CD4-positive, alpha-beta T cell treated with Interleukin-2 at 100 ng/mL for 4 hours (primary cell): ENCODE results near the gene SYNDIG1.

Experiments
- DNase-seq: peaks from one replicate; pipeline ENCODE4 v3.0.0-alpha.2; 2020; ENCODE audit warnings: low spot score

The SYNDIG1 gene

DNA sequence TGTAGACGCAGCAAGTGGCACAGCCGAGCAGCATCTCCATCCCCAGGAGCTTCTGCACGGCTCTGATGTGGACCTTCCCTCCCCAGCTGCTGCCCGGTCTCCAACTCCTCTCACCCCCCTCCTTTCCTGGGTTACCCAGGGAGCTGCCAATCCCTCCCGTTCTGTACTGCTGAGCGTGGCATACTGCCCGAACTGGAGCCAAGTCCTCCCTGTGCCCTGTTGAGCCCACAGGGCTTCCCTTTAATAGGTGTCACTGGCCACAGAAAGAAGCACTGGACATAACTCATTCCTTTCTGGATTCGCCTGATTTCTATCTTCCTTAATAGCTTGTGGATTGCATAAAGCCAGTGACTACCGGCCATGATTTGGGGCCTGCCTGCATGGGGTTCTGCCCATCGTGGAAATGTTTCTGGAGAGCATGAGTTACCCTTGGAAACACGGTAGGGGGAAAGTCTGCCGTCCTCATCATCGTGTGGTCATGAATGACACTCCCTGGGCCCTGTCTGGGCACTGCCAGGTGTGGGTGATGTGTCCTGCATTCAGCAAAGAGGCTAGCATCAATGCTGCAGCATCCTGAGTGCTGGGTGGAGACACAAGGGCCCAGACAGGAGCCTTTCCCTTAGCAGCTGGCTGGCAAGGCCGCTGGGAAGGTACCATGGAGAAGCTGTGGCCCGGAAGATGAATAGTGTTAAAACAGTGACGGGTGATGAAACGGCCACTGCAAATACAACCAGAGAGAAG is 189.7 kb downstream of the SYNDIG1 start:
- no peak for DNase-seq

DNA sequence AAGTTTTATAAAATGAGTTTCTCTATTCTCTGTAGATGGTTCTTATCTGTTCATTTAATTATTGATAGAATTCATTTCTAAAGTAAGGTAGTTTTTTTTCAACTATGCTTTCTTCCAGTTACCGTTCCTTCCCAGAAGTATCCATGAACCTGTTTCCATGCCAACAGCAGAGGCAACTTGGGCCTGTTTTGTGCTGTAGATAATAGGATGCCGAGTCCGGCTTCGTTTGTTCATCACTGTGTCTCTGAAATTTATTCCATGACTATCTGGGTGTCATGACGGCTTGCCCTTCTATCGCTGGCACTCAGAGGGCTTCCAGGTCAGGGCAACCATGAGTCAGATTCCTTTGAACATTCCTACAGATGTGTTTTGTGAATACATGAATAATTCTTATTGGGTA is 190.4 kb downstream of the SYNDIG1 start:
- DNase-seq, result no peak

DNA sequence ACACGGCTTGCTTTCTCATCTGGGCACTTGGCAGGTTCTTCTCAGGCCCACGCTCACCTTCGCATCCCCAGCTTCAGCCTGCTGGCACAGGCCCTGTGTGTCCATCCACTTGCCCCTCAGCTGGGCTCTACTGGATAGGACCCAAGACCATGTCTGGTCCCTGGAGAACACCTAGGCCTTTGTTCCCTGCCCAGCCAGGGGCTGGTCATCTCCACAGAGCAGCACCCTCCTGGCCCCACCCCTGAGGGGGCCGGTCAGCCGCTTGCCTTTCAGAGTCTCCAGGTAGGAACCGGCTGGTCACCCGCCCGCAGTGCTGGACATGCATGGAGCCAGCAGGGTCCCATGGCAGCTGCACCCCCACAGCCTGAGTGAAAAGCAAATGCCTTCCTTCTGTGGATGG is 191.2 kb downstream of the SYNDIG1 start:
- no peak for DNase-seq

DNA sequence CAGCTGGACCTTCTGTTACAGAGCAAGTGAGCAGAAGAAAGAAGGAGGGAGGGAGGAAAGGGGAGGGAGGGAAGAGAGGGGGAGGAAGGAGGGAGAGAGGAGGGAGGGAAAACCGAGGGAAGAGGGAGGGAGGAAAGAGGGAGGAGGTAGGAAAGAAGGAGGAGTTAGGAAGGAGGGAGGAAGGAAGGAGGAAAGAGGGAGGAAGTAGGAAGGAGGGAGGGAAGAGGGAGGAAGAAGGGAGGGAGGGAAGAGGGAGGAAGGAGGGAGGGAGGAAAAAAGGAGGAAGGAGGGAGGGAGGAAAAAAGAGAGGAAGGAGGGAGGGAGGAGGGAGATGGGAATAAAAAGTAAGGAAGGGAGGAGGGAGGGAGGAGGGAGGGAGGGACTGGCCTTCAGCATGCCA is 191.8 kb downstream of the SYNDIG1 start:
- no peak for DNase-seq

DNA sequence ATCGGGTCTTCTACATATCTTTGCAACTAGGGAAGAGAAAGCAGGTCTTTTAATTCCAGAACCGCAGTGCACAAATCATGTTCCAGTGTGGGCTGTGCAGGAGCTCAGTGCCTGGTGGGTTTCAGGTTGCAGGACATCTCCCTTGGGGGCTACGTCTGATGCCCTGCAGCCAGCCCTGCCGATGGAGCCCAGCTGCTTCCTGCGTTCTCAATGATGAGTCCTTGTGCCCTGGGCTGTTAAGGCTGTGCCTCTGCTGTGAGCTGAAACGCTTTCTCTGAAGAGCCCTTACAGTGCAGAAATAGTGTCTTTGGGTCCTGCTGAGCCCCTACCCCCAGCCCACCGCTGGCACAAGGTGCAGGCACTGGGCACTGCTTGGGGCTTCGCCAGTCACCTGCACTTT is 192.9 kb downstream of the SYNDIG1 start:
- no peak for DNase-seq

DNA sequence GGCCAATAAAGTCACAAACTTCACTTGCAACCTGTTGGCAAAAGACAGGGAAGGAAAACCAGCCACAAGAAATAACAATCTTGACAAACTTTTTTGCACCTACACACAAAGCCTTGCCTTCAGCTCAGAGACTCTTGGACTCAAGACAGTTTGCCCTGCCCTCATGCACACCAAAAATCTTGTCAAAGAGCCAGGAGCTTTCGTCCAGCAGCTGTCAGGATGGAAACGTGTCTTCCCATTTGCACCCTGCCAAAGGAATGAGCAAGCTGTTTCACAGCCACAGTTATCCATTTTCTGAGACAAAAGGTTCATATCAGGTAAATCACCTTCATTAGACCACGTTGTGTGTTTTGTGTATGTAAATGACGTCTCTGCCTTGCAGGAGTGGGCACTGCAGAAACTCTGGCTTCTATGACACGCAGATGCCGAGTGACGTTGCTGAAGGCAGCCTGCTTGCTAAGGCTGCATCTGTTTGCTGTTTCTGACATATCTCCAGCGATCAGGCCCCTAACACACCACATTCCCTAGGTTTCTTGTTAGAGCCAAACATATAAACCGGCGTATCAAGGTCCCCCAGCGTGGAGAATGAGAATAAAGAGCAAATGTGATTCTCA is 193.4 kb downstream of the SYNDIG1 start:
- no peak for DNase-seq

- DNase-seq, result no peak
Observed at GRCh38 chr20:24663496-24663895, 194.1 kb downstream of the SYNDIG1 start.

GRCh38 chr20:24664266-24664986 is 195.0 kb downstream of the SYNDIG1 start:
- DNase-seq, result no peak

GRCh38 chr20:24665196-24665595 is 195.8 kb downstream of the SYNDIG1 start:
- DNase-seq, result no peak

- DNase-seq, result no peak
Observed at GRCh38 chr20:24665741-24666191, 196.3 kb downstream of the SYNDIG1 start.

DNA sequence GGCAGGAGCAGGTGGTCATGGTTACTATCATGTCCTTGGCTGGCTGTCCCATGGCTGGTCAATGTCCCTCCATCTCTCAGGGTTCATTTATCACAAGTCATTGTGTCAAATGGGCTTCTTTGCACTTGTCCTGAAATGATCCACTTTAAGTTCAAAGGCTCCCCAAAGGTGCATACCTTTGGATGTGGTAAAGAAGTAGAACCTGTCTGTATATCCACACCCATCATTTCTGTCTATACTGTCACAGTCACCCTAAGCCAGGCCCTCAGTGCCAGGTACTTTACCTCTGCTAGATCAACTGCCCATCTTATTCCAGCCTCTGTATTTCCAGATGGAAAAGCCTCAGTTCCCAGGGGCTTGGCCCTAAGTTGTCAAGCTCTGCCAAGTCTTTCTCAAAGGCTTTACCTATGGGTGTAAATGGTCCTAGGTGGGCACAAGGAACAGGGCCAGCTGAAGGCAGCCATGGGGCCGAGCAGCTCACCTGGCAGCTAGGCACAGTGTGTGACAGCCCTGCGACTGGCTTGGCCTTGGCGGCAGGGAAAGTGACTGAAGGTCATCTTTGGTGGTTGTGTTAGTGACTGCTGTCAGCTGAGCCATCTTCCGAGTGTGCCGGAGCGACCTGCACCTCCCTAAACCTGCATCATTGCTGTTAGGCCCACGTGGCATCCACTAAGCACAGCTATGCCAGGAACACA is 198.4 kb downstream of the SYNDIG1 start:
- no peak for DNase-seq

DNA sequence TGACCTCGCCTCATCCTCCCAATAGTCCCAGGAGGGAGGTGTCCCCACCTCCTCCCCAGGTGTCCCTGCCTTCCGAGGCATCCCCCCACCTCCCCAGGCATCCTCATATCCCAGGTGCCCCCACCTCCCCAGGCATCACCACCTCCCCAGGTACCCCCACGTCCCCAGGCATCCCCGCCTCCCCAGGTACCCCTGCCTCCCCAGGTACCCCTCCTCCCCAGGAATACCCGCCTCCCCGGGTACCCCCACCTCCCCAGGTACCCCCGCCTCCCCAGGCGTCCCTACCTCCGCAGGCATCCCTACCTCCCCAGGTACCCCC is 198.9 kb downstream of the SYNDIG1 start:
- DNase-seq, result no peak

- DNase-seq, result no peak
Observed at GRCh38 chr20:24668791-24669190, 199.4 kb downstream of the SYNDIG1 start.

DNA sequence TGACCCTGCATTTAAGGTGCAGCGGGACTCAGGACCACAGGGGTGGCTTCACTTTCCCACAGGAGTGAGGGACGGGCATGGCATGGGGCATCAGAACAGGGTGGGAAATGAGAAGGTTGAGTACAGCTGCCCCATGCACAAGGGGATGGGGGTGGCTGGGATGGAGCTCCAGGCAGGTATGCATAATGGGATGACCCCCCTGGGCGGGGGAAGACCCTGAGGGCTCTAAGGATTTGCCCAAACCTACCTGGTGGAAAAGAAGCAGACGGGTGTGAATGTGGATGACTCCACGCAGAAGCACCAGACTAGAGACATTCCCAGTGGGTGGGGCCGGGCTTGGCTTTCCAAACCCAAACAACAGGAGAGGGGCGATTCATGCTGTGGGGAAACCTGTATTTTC is 200.3 kb downstream of the SYNDIG1 start:
- DNase-seq, result no peak

GRCh38 chr20:24670341-24670872 is 201.0 kb downstream of the SYNDIG1 start:
- DNase-seq, result no peak

GRCh38 chr20:24670981-24671380 is 201.6 kb downstream of the SYNDIG1 start:
- DNase-seq, result no peak

GRCh38 chr20:24672181-24672880 is 202.9 kb downstream of the SYNDIG1 start:
- no peak for DNase-seq

- no peak for DNase-seq
Observed at GRCh38 chr20:24672886-24673677, 203.7 kb downstream of the SYNDIG1 start.

GRCh38 chr20:24673678-24674570 is 204.5 kb downstream of the SYNDIG1 start:
- no peak for DNase-seq
